NCI-H1048 (cell line): ENCODE results near the gene MOCOS.

Experiments
- DNase-seq: peaks from one replicate; lab custom pipeline; 2025; lab: John Stamatoyannopoulos, UW

MOCOS gene

GRCh38 chr18:36305375-36305774, 118.1 kb downstream of the MOCOS start:
- DNase-seq, result no peak

DNA sequence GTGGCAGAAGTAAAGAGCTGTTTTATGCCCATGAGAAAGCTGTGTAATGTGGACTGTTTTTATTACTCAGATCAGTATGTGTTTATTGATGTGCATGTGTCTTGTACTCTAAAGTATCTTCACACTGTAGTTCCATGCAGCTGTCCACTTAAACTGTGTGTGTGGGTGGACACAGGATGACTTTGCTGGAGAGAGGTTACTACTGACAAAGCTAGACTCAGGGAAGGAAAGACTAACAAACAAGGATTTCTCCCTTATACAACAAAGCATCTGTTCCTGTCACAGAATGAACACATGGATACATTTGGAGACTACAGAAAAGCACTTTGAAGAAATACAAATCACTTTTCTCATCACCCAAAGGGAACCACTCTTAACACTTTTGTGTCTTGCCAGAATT, 120.2 kb downstream of the MOCOS start:
- no peak for DNase-seq

- no peak for DNase-seq
Observed at GRCh38 chr18:36308711-36309435, 121.6 kb downstream of the MOCOS start.

DNA sequence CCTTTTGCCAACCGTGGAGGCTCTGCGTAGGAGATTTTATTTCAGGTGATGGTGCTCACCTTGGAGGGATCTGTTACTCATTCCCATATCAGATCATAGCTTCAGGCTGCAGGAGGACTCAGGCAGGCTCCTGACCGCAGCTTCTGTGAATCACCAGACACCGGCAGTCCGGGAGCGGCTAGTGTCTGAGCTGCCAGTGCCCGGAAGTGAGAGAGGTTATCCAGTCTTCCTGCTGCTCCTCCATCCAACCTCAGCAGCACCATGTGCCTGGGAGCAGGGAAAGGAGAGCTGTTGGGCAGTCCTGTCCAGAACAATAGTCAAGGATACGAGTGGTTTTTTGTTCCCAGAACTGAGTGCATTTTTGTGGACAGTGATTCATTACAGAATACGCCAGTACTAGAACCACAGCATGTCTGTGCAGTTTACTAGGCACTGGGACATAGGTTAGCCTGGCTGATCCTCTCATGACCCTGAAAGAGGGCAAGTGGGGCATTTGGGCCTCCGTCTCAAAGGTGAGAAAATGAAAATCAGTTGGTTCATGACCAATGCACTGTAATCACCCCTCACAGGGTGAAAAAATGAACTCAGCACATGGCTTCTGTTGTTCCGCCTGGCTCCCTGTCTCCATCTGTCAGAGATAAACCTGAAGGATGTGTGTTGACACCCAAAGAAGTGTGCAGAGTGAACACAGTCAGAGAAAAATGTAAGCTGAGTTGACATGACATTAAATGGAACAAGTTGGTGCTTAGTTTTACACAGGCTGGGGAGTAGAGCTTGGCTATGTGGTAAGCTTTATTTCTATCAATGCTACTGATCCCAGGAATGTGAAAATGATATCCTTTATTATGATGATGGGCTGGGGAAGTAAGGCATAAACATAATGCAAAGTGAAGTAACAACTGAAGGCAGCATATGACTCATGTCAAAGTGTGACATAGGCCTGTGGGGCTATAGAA, 122.4 kb downstream of the MOCOS start:
- no peak for DNase-seq

DNA sequence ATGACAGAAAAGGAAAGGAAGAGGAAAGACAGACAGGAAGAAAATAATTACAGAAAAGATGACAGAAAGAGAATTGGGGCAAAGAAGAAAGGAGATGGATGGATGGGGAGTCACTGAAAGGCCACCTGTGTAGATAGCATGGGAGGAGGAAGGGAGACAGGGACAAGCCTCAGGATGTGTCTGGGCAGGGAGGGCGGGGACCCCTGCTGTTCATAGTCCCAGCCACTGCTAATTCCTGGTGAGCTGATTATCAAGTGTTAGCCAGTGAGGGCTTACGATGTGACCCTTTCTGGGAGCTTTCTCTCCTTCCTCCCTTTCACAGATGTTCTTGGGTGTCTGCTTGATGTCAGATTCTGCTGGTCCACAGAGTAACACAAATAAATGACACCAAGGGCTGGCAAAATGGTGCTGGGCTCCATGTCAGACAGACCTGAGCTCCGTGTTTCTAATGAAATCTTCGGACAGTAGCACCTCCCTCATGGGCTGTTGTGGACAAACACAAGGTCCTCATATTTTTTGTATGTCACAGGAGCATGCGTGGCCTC, 123.8 kb downstream of the MOCOS start:
- DNase-seq, result no peak

DNA sequence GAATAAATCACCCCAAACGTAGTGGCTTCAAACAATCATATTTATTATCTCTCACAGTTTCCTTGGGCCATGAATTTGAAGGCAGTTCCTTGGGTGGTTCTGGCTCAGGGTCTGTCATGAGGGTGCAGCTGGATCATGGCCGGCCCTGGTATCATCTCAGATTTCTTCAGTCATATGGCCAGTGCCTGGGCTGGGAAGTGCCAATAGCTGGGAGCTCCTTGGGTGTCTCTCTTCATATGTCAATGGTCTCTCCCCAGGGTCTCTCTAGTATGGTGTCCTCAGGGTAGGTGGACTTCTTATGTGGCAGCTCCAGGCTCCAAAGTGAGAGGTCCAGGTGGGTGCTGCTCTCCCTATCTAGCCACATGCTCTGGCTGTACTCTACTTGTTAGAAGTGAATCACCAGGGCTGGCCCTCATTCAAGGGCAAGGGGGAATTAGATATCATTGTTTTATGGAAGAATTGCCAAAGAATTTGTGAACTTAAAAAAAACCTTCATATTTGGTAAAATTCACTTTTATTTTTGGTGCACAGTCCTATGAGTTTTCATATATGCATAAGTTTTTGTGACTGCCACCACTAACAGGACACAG, 125.6 kb downstream of the MOCOS start:
- DNase-seq, result no peak

DNA sequence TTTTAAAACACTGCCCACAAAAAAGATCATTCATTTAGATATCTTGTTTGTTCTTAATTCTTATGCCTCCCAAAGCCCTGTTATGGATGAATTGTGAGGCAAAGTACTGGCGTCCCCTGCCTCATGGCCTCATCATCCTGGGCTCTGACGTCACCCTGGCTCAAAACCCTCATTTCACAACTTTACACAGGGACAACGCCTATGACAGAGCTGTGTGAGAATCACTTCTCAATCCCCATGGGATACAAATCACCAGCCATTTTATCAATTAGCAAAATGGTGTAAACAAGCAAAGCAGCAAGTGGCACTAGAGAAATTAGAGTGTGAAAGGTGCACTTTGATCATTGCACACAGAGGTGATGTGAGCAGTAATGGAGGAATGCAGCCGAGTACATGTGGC, 126.8 kb downstream of the MOCOS start:
- DNase-seq, result no peak

DNA sequence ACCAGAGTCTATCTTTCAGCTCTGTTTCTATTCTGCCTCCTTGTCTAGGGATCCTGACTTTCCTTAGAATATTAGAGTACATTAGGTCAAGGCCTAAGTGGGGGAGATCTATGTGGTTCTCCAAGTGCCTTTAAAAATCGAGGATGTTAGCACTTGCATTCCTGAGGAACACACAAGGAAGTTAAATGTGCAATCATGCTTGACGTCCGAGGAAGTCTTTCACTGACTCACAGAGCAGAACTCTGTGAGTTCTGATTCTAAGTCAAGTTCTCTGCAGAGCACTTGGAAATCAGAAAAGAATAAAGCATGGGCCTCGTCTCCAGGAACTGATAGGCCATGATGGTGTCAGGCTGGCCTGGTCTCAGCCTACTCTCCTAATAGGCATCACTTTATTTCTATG, 127.5 kb downstream of the MOCOS start:
- no peak for DNase-seq

DNA sequence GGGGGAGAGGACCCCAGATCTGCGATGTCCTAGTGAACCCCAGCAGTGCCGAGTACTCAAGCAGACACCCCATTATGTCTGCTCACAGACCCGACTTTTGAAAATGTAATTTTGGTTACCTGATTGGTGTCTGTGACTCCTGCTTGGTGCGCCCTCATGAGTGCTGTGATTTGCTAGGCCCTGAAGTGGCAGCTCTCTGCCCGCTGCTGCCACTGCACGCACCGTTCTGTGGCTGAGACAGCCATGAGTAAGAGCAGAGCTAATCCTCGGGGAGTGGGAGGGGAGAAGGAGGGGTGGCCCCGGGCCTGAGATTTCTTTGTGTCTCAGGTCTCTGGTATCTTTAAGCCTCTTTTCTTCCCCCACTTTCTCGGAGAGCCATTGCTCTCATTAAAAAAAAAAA, 128.4 kb downstream of the MOCOS start:
- no peak for DNase-seq

DNA sequence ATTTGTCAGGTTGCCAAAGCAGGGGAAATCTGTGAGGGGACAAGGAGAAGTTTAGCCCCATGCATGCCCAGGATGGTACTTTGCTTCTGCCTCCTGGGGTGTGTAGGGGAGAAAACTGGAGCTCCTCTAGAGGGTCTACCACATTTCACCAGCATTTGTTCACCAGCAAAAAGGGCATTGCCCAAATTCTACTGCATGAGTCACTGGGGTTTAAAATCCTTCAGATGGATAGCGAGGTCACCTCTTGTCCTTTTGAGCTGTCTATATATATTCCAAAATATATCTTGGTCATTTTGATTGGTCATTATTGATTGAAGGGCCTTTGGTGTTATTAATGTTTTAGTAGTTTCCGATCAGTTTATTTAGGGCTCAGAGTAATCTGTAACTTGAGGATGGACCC, 128.9 kb downstream of the MOCOS start:
- no peak for DNase-seq
